Upper lobe of right lung (tissue), 1 donor: ENCODE data around the gene ACP4. TPM values are rescaled to one million over a fixed set of nuclear protein-coding genes. Genes with fewer than 3 reads are reported as not detected.
"Not testable (repeated sequence)": the region's sequence is repeated elsewhere in the genome, so short reads cannot be mapped to it uniquely, and the experiment has no call there.

ENCODE experiments used
- ATAC-seq: fragments of 200-7000 bp; cut with Tn5 transposase; one replicate; pipeline ENCODE4 v1.9.1; 2020; ENCODE audit warnings: mild to moderate bottlenecking, moderate library complexity
- DNase-seq: peaks from one replicate; pipeline ENCODE4 v3.0.0-alpha.2; 2020
- H3K27ac ChIP-seq: fragments of 200-600 bp; one replicate; pipeline ENCODE4 v1.8.0; 2022
- H3K27me3 ChIP-seq: fragments of 200-600 bp; one replicate; pipeline ENCODE4 v1.8.0; 2022; ENCODE audit warnings: mild to moderate bottlenecking
- H3K36me3 ChIP-seq: fragments of 200-600 bp; one replicate; pipeline ENCODE4 v1.8.0; 2022
- H3K4me1 ChIP-seq: fragments of 200-600 bp; one replicate; pipeline ENCODE4 v1.8.0; 2022
- H3K4me3 ChIP-seq: fragments of 200-600 bp; one replicate; pipeline ENCODE4 v1.8.0; 2022; ENCODE audit warnings: mild to moderate bottlenecking
- H3K9me3 ChIP-seq: fragments of 200-600 bp; one replicate; pipeline ENCODE4 v1.8.0; 2022
- intact Hi-C: fragments of 100-400 bp; cut with DNase I; formaldehyde crosslinking; loops from one replicate; pipeline ENCODE4 v1.11.0; 2022
- total RNA-seq: library from RNA; stranded (reverse); fragmentation: NEBNext Ultra II Directional; extraction: Animal tissue kit (Norgen Biotek cat#: 25700); gene quantifications from one replicate; pipeline ENCODE4 v1.2.1, GENCODE V29; 2021
- TF ChIP-seq, protein P1 (sequence below): fragments of 200-600 bp; IDR thresholded peaks from one replicate; pipeline ENCODE4 v1.8.0; 2022; ENCODE audit warnings: antibody characterized with exemption
- donor health status: DM: no; HTN: yes; CAD: no; lungs with severe emphysema.

ACP4 gene
- total RNA-seq, 1 donor from 2014 or later, result not detected

DNA sequence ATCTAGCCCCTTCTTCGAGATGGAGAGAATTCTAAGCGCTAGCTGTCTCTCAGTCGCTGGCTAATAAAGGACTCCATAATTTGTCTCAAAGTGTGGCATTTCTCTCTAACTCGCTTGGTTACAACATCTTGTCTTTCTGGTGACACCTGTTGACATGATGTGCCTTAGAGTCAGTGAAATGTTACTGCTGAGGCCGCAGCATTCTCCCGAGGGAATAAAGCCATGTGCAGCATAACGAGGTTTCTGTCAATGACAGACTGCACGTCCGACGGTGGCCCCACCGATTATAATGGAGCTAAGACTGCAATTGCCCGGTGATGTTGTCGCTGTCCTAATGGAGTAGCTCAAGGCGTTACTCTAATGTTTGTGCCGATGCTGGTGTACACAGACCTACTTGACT is 40.2 kb upstream of the ACP4 start:
- no peak overlapping the region for H3K27ac ChIP-seq
- peaks cover 4% of the 10 kb centered on the region for H3K27me3 ChIP-seq
- TF ChIP-seq, protein P1, sequence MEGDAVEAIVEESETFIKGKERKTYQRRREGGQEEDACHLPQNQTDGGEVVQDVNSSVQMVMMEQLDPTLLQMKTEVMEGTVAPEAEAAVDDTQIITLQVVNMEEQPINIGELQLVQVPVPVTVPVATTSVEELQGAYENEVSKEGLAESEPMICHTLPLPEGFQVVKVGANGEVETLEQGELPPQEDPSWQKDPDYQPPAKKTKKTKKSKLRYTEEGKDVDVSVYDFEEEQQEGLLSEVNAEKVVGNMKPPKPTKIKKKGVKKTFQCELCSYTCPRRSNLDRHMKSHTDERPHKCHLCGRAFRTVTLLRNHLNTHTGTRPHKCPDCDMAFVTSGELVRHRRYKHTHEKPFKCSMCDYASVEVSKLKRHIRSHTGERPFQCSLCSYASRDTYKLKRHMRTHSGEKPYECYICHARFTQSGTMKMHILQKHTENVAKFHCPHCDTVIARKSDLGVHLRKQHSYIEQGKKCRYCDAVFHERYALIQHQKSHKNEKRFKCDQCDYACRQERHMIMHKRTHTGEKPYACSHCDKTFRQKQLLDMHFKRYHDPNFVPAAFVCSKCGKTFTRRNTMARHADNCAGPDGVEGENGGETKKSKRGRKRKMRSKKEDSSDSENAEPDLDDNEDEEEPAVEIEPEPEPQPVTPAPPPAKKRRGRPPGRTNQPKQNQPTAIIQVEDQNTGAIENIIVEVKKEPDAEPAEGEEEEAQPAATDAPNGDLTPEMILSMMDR, result no peak
- no peaks in the 10 kb centered on the region for H3K36me3 ChIP-seq
- H3K4me3 ChIP-seq, result no peak overlapping the region
- no peaks in the 10 kb centered on the region for H3K4me1 ChIP-seq
- intact Hi-C loops, result no loop called here
- ATAC-seq, result no peak
- H3K9me3 ChIP-seq, result no peaks in the 10 kb centered on the region
- DNase-seq, result no peak

DNA sequence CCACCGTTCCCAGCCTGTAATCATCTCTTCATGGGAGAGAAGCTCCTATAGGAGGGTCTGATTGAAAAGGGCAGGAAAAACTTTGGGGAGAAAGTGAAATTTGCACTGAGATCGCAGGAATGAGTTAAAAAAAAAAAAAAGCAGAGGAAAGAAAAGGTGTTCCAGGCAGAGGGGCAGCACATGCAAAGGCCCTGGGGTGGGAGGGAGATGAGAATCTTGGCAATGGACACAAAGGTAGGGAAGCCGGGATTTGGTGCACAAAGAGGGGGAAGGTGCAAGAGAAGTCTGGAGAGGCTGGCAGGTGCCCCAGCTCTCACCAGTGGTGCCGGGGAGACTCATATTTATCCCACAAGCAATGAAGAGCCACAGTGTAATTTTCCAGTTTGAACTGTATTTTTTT is 36.3 kb upstream of the ACP4 start:
- TF ChIP-seq, protein P1, result no peak
- ATAC-seq (no peak), DNase-seq (no peak)
- H3K27ac ChIP-seq, result no peak overlapping the region
- no peaks in the 10 kb centered on the region for H3K9me3 ChIP-seq
- intact Hi-C loops, result no loop called here
- no peaks in the 10 kb centered on the region for H3K27me3 ChIP-seq
- no peaks in the 10 kb centered on the region for H3K4me1 ChIP-seq
- H3K4me3 ChIP-seq, result no peak overlapping the region
- no peaks in the 10 kb centered on the region for H3K36me3 ChIP-seq

DNA sequence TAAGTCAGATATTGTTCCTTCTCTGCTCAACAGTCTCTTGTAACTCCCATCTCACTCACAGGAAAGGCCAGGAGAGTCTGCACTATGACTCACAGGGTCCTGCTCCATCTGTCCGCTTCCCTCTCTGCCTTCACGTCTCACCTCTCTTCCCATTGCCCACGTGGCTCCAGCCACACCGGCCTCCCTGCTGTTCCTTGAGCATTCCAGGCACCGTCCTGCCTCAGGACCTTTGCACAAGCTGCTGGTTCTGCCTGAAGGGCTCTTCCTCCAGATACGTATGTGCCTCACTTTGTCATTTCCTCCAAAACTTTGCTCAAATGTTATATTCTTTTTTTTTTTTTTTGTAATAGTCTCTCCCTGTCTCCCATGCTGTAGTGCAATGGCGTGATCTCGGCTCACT is 34.0 kb upstream of the ACP4 start:
- H3K9me3 ChIP-seq, H3K4me1 ChIP-seq, H3K27me3 ChIP-seq, ATAC-seq, H3K4me3 ChIP-seq, H3K27ac ChIP-seq, H3K36me3 ChIP-seq, intact Hi-C loops, DNase-seq: not testable (repeated sequence)

DNA sequence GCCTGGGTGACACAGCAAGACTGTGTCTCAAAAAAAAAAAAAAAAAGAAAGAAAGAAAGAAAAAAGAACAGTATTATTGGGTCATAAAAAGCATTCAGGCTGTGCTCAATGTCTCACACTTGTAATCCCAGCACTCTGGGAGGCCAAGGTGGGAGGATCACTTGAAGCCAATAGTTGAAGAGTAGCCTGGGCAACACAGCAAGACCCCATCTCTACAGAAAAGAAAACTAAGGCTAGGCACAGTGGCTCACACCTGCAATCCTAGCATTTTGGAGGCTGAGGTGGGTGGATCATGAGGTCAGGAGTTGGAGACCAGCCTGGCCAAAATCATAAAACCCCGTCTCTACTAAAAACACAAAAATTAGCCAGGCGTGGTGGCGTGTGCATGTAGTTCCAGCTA is 32.6 kb upstream of the ACP4 start:
- H3K27me3 ChIP-seq, ATAC-seq, H3K27ac ChIP-seq, DNase-seq, H3K9me3 ChIP-seq, intact Hi-C loops, H3K4me3 ChIP-seq, H3K36me3 ChIP-seq, H3K4me1 ChIP-seq: not testable (repeated sequence)

DNA sequence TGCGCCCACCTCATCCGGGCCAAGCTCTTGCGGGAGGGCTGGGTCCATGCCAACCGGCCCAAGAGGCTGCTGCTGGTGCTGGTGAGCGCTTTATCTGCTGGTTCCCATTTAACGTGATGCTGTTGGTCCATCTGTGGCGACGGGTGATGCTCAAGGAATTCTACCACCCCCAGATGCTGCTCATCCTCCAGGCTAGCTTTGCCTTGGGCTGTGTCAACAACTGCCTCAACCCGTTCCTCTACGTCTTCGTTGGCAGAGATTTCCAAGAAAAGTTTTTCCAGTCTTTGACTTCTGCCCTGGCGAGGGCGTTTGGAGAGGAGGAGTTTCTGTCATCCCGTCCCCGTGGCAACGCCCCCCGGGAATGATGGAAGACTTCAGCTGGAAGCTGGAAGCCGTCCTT is 31.1 kb upstream of the ACP4 start:
- intact Hi-C loops, result not testable (repeated sequence)

DNA sequence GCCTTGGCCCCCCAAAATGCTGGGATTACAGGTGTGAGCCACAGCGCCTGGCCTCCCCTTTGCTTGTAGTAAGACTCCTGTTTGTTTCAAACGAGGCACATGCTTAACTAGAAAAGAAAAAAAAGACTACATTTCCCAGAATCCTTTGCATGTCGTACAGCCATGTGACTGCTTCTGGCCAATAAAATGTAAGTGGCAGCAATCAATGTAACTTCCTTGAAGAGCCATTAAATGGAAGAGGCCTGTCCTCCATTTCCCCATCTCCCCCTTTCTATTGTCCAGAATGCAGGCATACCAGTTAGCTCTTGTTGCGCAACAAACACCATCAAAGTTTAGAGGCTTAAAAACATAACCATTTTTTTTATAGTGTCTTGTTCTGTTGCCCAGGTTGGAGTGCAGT is 30.3 kb upstream of the ACP4 start:
- no peaks in the 10 kb centered on the region for H3K9me3 ChIP-seq
- no peaks in the 10 kb centered on the region for H3K36me3 ChIP-seq
- ATAC-seq (no peak), DNase-seq (no peak)
- H3K27ac ChIP-seq, result no peak overlapping the region
- no peaks in the 10 kb centered on the region for H3K4me1 ChIP-seq
- TF ChIP-seq, protein P1, result no peak
- intact Hi-C loops, result no loop called here
- no peak overlapping the region for H3K4me3 ChIP-seq
- H3K27me3 ChIP-seq, result no peaks in the 10 kb centered on the region

More for the DNA sequence above, 31.1 kb upstream of the ACP4 start:
- H3K4me1 ChIP-seq, H3K4me3 ChIP-seq, H3K36me3 ChIP-seq, DNase-seq, H3K9me3 ChIP-seq, ATAC-seq, H3K27ac ChIP-seq, H3K27me3 ChIP-seq: not testable (repeated sequence)

DNA sequence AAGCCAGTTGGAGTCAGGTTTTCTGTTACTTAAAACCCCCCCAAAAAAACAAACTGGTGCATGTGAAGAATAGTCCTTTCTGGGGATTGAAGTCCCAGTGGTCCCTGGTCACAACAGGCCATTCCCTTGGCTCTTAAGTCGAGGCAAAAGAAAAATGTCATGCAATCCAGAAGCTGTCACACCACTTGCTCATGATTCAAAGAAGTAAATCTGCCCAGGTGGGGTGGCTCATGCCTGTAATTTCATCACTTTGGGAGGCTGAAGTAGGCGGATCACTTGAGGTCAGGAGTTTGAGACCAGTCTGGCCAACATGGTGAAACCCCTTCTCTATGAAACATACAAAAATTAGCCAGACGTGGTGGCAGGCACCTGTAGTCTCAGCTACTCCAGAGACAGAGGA is 28.7 kb upstream of the ACP4 start:
- ATAC-seq, H3K36me3 ChIP-seq, H3K27me3 ChIP-seq, H3K4me3 ChIP-seq, intact Hi-C loops, H3K27ac ChIP-seq, H3K9me3 ChIP-seq, H3K4me1 ChIP-seq, DNase-seq: not testable (repeated sequence)

DNA sequence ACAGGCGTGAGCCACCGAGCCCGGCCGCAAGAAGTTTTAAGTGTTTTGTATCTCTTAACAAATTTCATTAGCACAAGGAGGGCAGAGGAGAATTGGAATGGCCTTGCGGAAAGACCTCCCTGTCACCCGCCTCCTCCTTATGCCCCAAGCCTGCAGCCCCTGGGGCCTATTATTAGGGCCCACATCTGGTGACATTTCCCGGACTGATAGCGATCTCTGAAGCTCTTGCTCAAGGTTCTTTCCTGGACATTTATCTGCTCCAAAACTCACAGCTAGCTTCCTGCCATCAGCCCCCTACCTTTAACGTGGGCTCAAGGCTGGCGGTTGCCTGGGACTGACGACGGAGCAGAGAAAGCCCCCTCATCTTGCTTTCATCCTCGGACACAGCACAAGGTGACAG is 26.7 kb upstream of the ACP4 start:
- ATAC-seq, H3K27me3 ChIP-seq, intact Hi-C loops, H3K4me3 ChIP-seq, H3K36me3 ChIP-seq, H3K9me3 ChIP-seq, H3K27ac ChIP-seq, DNase-seq, H3K4me1 ChIP-seq: not testable (repeated sequence)
